Daoy (cell line): ENCODE measurements around the gene ASXL1. TPM values are rescaled to one million over a fixed set of nuclear protein-coding genes. Genes with fewer than 3 reads are reported as not detected.
"Not testable (repeated sequence)": the region's sequence is repeated elsewhere in the genome, so short reads cannot be mapped to it uniquely, and the experiment has no call there.

Experiments
- DNase-seq: peaks from one replicate; pipeline ENCODE4 v3.0.0-alpha.2; 2015; ENCODE audit warnings: low read depth
- total RNA-seq: library from RNA; depleted of rRNA; stranded (reverse); fragments of >200 nt; shearing (Covaris generic); gene quantifications from 2 replicates; pipeline ENCODE4 v1.2.3, GENCODE V29; 2014

ASXL1 gene
- total RNA-seq, 1 experiment from 2014 or later: 26.1 TPM

GRCh38 chr20:32336918-32337347 is 21.2 kb upstream of the ASXL1 start:
- DNase-seq: no peak

GRCh38 chr20:32337937-32338661 is 20.0 kb upstream of the ASXL1 start:
- no peak for DNase-seq

- no peak for DNase-seq
Measured at GRCh38 chr20:32338665-32339064, 19.5 kb upstream of the ASXL1 start.

GRCh38 chr20:32339116-32339515 is 19.0 kb upstream of the ASXL1 start:
- no peak for DNase-seq

- DNase-seq: not testable (repeated sequence)
Measured at GRCh38 chr20:32341053-32341452, 17.1 kb upstream of the ASXL1 start.

GRCh38 chr20:32343439-32343838 is 14.7 kb upstream of the ASXL1 start:
- peak; percentile 41 for DNase-seq

- no peak for DNase-seq
Measured at GRCh38 chr20:32344835-32345506, 13.2 kb upstream of the ASXL1 start.

GRCh38 chr20:32348207-32348606 is 9.9 kb upstream of the ASXL1 start:
- no peak for DNase-seq

GRCh38 chr20:32350421-32350820 is 7.7 kb upstream of the ASXL1 start:
- DNase-seq: no peak

GRCh38 chr20:32352121-32352720 is 5.9 kb upstream of the ASXL1 start:
- no peak for DNase-seq

- no peak for DNase-seq
Measured at GRCh38 chr20:32353848-32354496, 4.2 kb upstream of the ASXL1 start.

GRCh38 chr20:32354592-32355416 is 3.3 kb upstream of the ASXL1 start:
- peak; percentile 76 for DNase-seq

GRCh38 chr20:32355417-32355841 is 2.7 kb upstream of the ASXL1 start:
- DNase-seq: no peak

- DNase-seq: peak; percentile 79
Measured at GRCh38 chr20:32355907-32356621, 2.1 kb upstream of the ASXL1 start.

GRCh38 chr20:32356622-32357374 is 1.3 kb upstream of the ASXL1 start:
- DNase-seq: no peak

- no peak for DNase-seq
Measured at GRCh38 chr20:32357375-32357868, 709 bp upstream of the ASXL1 start.

- DNase-seq: no peak
Measured at GRCh38 chr20:32358632-32358882, 426 bp downstream of the ASXL1 start.

- DNase-seq: peak; percentile 74
Measured at GRCh38 chr20:32358883-32359632, 927 bp downstream of the ASXL1 start.

- DNase-seq: no peak
Measured at GRCh38 chr20:32359633-32360332, 1.7 kb downstream of the ASXL1 start.
